ENCODE results near the gene ARID3A.

Gene ARID3A

GRCh38 chr19:932648-933552 is 7.1 kb downstream of the ARID3A start:
- no peak for DNase-seq

- DNase-seq, result no peak
Observed at GRCh38 chr19:933553-933882, 7.7 kb downstream of the ARID3A start.

- no peak for DNase-seq
Observed at GRCh38 chr19:934197-934840, 8.5 kb downstream of the ARID3A start.

GRCh38 chr19:934865-935479 is 9.1 kb downstream of the ARID3A start:
- DNase-seq, result no peak

GRCh38 chr19:936175-936546 is 10.3 kb downstream of the ARID3A start:
- no peak for DNase-seq

GRCh38 chr19:937259-937694 is 11.4 kb downstream of the ARID3A start:
- DNase-seq, result no peak

GRCh38 chr19:938233-938923 is 12.5 kb downstream of the ARID3A start:
- no peak for DNase-seq

- DNase-seq, result no peak
Observed at GRCh38 chr19:939439-939838, 13.6 kb downstream of the ARID3A start.

- DNase-seq, result no peak
Observed at GRCh38 chr19:939922-940321, 14.1 kb downstream of the ARID3A start.

GRCh38 chr19:940591-941291 is 14.9 kb downstream of the ARID3A start:
- DNase-seq, result peak; percentile 84

GRCh38 chr19:941292-942132 is 15.7 kb downstream of the ARID3A start:
- DNase-seq, result no peak

- no peak for DNase-seq
Observed at GRCh38 chr19:942133-942645, 16.4 kb downstream of the ARID3A start.

- DNase-seq, result no peak
Observed at GRCh38 chr19:943551-944170, 17.8 kb downstream of the ARID3A start.

GRCh38 chr19:944171-944567 is 18.3 kb downstream of the ARID3A start:
- DNase-seq, result no peak

GRCh38 chr19:944663-945241 is 18.9 kb downstream of the ARID3A start:
- DNase-seq, result no peak

GRCh38 chr19:945401-946252 is 19.8 kb downstream of the ARID3A start:
- no peak for DNase-seq

- DNase-seq, result no peak
Observed at GRCh38 chr19:947090-947706, 21.4 kb downstream of the ARID3A start.

GRCh38 chr19:947707-948539 is 22.1 kb downstream of the ARID3A start:
- DNase-seq, result no peak
